OCI-LY3 (cell line): ENCODE results near the gene THOP1.

Source experiments
- H2AFZ ChIP-seq: fragments of 200-600, 300-600 bp; shearing (Covaris generic); 2 replicates; pipeline ENCODE4 v1.6.0; 2014; ENCODE audit warnings: antibody characterized with exemption, low read depth, low read length
- H3K27ac ChIP-seq: fragments of 200-600, 300-600 bp; sonication (generic); 2 replicates; pipeline ENCODE4 v1.5.1; 2014; ENCODE audit warnings: mild to moderate bottlenecking, low read length, moderate library complexity, mixed read lengths
- H3K27me3 ChIP-seq: fragments of 200-600, 300-600 bp; sonication (generic); 2 replicates; pipeline ENCODE4 v1.6.1; 2014; ENCODE audit warnings: low read depth, low read length, mixed read lengths
- H3K36me3 ChIP-seq: fragments of 200-600, 300-600 bp; sonication (generic); replicated peaks from 2 replicates; pipeline ENCODE3; 2014; ENCODE audit warnings: low read depth, low read length, mixed read lengths
- H3K4me1 ChIP-seq: fragments of 300-600, 200-600 bp; sonication (generic); 2 replicates; pipeline ENCODE4 v1.6.1; 2014; ENCODE audit warnings: low read length, mixed read lengths
- H3K4me2 ChIP-seq: fragments of 200-600, 300-600 bp; sonication (generic); 2 replicates; pipeline ENCODE4 v1.6.1; 2014; ENCODE audit warnings: low read length, mixed read lengths
- H3K4me3 ChIP-seq: fragments of 300-600, 200-600 bp; sonication (generic); 2 replicates; pipeline ENCODE4 v1.5.1; 2014; ENCODE audit warnings: antibody characterized with exemption, mild to moderate bottlenecking, low read length, moderate library complexity
- H3K79me2 ChIP-seq: fragments of 300-600, 200-600 bp; shearing (Covaris generic); 2 replicates; pipeline ENCODE4 v1.6.1; 2014; ENCODE audit warnings: mild to moderate bottlenecking, low read length, mixed read lengths
- H3K9ac ChIP-seq: fragments of 300-600, 200-600 bp; shearing (Covaris generic); 2 replicates; pipeline ENCODE4 v1.6.0; 2014; ENCODE audit warnings: mild to moderate bottlenecking, low read length, moderate library complexity
- H3K9me3 ChIP-seq: fragments of 200-600, 300-600 bp; shearing (Covaris generic); 2 replicates; pipeline ENCODE4 v1.6.1; 2014; ENCODE audit warnings: low read length, mixed read lengths; ENCODE audit not compliant: insufficient read depth
- H4K20me1 ChIP-seq: fragments of 200-600, 300-600 bp; sonication (generic); 2 replicates; pipeline ENCODE4 v1.6.1; 2016; ENCODE audit warnings: low read length, mixed read lengths; ENCODE audit not compliant: insufficient read depth
- EZH2phosphoT487 ChIP-seq: fragments of 200-600 bp; shearing (Covaris generic); IDR thresholded peaks from 2 replicates; pipeline ENCODE4 v1.6.1; 2018; ENCODE audit warnings: antibody characterized with exemption, mixed run types, low read depth
- TF ChIP-seq, protein P1 (sequence below): fragments of 200-600, 300-600 bp; sonication (generic); IDR thresholded peaks from 2 replicates; pipeline ENCODE4 v1.5.1; 2014; ENCODE audit warnings: antibody characterized with exemption, low read length, low read depth

Gene THOP1

DNA sequence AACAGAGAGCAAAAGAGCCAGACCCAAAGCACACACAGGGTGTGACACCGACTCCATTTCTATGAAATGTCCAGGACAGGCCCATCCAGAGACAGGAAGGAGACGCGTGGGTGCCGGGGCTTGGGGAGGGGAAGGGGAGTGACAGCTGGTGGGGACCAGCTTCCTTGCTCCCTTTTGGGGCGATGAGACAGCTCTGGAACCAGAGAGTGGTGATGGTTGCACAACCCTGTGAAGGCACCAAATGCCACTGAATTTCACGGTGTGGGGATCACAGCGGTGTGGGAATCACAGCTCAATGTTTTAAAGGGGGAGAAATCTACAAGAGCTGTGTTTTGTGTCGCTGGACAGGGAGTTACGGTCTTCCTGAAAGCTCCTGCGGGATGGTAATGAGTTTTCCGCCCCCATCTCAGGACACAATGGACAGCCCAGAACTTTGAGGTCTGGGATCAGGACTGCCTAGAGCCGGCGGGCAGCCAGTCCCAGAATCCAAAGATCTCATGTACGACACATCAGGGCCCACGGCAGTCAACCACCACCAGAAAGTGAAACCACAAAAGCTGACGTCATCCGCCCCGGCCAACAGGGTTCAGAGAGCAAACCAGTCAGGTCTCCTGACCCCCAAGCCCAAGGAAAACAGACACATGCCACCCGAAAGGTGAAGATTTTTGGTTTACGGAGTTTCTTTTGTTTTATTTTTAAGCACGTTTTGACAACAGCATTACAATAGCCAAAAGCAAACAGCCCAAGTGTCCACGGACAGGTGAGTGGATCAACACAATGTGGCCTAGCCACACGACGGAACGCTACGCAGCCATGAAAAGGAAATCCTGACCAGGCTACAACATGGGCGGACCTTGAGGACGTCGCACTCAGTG, 9.5 kb upstream of the THOP1 start:
- peaks cover 67% of the 10 kb centered on the region for H4K20me1 ChIP-seq
- H2AFZ ChIP-seq: no peak overlapping the region
- no peaks in the 10 kb centered on the region for H3K4me1 ChIP-seq
- no peak overlapping the region for H3K9ac ChIP-seq
- no peak overlapping the region for H3K4me2 ChIP-seq
- H3K27me3 ChIP-seq: no peaks in the 10 kb centered on the region
- H3K9me3 ChIP-seq: no peaks in the 10 kb centered on the region
- TF ChIP-seq EZH2phosphoT487: no peak
- TF ChIP-seq, protein P1, sequence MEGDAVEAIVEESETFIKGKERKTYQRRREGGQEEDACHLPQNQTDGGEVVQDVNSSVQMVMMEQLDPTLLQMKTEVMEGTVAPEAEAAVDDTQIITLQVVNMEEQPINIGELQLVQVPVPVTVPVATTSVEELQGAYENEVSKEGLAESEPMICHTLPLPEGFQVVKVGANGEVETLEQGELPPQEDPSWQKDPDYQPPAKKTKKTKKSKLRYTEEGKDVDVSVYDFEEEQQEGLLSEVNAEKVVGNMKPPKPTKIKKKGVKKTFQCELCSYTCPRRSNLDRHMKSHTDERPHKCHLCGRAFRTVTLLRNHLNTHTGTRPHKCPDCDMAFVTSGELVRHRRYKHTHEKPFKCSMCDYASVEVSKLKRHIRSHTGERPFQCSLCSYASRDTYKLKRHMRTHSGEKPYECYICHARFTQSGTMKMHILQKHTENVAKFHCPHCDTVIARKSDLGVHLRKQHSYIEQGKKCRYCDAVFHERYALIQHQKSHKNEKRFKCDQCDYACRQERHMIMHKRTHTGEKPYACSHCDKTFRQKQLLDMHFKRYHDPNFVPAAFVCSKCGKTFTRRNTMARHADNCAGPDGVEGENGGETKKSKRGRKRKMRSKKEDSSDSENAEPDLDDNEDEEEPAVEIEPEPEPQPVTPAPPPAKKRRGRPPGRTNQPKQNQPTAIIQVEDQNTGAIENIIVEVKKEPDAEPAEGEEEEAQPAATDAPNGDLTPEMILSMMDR: no peak
- no peak overlapping the region for H3K4me3 ChIP-seq
- no peak overlapping the region for H3K27ac ChIP-seq
- H3K79me2 ChIP-seq: peaks cover 92% of the 10 kb centered on the region
- peaks cover 29% of the 10 kb centered on the region for H3K36me3 ChIP-seq

DNA sequence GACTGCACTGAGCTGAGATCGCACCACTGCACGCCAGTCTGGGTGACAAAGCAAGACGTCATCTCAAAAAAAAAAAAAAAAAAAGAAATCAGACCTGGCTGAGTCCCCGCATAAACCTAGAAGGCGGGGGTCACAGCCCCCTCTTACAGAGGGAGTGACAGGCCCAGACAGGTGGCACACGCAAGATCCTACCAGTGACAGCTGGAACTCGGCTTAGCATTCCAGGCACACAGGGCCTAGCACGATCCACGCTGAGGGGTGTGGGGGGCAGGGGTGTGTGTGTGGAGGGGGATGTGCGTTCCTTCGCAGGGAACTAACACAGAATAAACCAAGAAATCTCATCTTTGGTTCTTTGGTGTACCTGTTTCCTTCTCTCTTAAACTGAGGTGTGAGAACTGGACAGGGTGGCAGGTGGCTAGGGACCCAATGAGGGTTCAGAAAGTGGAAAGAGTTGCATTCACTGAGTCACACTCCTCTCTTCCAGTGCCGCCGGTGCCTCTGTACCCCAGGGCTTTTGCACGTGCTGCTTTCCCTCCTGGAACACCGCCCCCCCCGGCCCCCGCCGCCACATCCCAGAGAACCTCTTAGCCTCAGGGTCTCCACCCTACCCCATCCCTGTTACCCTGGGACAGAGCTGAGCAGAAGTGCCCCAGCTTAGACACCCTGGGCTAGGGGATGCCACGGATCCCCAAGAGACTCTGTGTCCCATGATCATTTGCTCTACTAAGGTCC, 7.2 kb upstream of the THOP1 start:
- no peak overlapping the region for H3K4me2 ChIP-seq
- no peaks in the 10 kb centered on the region for H3K9me3 ChIP-seq
- no peak overlapping the region for H3K4me3 ChIP-seq
- TF ChIP-seq, protein P1: no peak
- no peak for TF ChIP-seq EZH2phosphoT487
- H3K4me1 ChIP-seq: peaks cover 12% of the 10 kb centered on the region
- no peak overlapping the region for H2AFZ ChIP-seq
- H3K36me3 ChIP-seq: peaks cover 30% of the 10 kb centered on the region
- H4K20me1 ChIP-seq: peaks cover 58% of the 10 kb centered on the region
- no peaks in the 10 kb centered on the region for H3K27me3 ChIP-seq
- H3K27ac ChIP-seq: no peak overlapping the region
- peaks cover 95% of the 10 kb centered on the region for H3K79me2 ChIP-seq
- H3K9ac ChIP-seq: no peak overlapping the region

DNA sequence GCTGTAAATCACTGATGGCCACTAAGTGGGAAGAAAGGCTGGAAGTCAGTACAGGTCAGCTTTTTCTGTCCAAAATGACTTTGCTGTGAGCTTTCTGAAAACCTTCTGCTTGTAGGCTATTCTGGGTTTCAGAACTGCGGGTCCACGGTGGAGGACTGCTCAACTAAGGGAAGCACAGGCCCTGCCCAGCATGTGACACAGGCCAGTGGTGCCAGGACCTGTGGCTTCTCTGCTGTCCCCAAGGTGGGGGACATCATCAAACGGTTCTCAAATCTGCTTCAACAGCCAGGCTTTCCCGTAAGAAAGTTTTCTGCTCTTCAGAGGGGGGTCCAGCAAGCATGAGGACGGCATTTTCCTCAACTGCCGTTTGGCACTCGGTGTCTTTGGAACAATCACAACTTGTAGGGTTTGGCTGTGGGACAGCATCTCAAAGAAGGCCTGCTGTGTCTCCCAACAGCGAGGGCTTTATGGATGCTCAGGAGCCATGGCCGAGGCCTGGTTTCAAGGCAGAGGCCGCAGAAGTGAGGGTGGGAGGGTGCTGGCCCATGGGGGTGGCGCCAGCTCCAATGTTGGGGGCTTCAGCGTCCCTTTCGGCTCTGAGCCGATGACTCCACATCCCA, 6.1 kb upstream of the THOP1 start:
- no peak overlapping the region for H3K9ac ChIP-seq
- H3K4me1 ChIP-seq: peaks cover 17% of the 10 kb centered on the region
- no peak for TF ChIP-seq EZH2phosphoT487
- H3K4me2 ChIP-seq: no peak overlapping the region
- H3K27me3 ChIP-seq: no peaks in the 10 kb centered on the region
- H3K4me3 ChIP-seq: no peak overlapping the region
- H3K79me2 ChIP-seq: peaks cover 89% of the 10 kb centered on the region
- peaks cover 54% of the 10 kb centered on the region for H4K20me1 ChIP-seq
- no peaks in the 10 kb centered on the region for H3K9me3 ChIP-seq
- peaks cover 27% of the 10 kb centered on the region for H3K36me3 ChIP-seq
- H3K27ac ChIP-seq: no peak overlapping the region
- no peak overlapping the region for H2AFZ ChIP-seq

DNA sequence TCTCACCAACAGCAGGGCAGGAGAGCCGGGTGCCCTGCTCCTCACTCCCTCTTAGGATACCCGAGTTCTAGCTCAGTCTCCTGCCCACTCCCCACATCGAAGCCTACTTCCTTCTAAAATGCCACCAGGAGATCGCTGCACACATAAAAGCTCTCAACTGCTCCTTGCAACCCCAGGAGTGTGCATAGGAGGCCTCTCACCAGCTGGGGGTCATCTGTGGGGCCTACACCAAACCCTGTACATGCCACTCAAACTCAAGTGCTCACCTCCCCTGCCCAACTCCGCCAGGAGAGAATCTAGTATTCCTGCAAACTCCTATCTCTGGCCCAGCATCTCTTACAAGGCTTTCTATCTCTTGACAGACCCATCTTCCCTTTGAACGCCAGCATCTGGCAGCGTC, 5.0 kb upstream of the THOP1 start:
- peaks cover 79% of the 10 kb centered on the region for H3K79me2 ChIP-seq
- H3K4me3 ChIP-seq: no peak overlapping the region
- H3K9ac ChIP-seq: no peak overlapping the region
- H2AFZ ChIP-seq: no peak overlapping the region
- peaks cover 20% of the 10 kb centered on the region for H3K4me1 ChIP-seq
- H3K27ac ChIP-seq: no peak overlapping the region
- H3K4me2 ChIP-seq: no peak overlapping the region
- H3K27me3 ChIP-seq: no peaks in the 10 kb centered on the region
- H3K36me3 ChIP-seq: peaks cover 21% of the 10 kb centered on the region
- peaks cover 43% of the 10 kb centered on the region for H4K20me1 ChIP-seq
- no peak for TF ChIP-seq EZH2phosphoT487
- TF ChIP-seq, protein P1: no peak
- no peaks in the 10 kb centered on the region for H3K9me3 ChIP-seq
